CD4-positive, alpha-beta T cell treated with Interleukin-1 beta for 1 hour (primary cell): ENCODE measurements around the gene ANKK1.

ENCODE experiments used
- DNase-seq, 2 donors: peaks; one replicate each; pipeline ENCODE4 v3.0.0-alpha.2; 2020 to 2022

Gene ANKK1

GRCh38 chr11:113377681-113378412 lies 9.7 kb upstream of the ANKK1 start:
- no peak for DNase-seq

GRCh38 chr11:113378692-113379091 lies 8.9 kb upstream of the ANKK1 start:
- DNase-seq, result no peak

- no peak for DNase-seq
These were observed 5.5 kb upstream of the ANKK1 start for GRCh38 chr11:113382121-113382520.

- DNase-seq, result no peak
These were observed 3.0 kb upstream of the ANKK1 start for GRCh38 chr11:113384551-113384950.

DNA sequence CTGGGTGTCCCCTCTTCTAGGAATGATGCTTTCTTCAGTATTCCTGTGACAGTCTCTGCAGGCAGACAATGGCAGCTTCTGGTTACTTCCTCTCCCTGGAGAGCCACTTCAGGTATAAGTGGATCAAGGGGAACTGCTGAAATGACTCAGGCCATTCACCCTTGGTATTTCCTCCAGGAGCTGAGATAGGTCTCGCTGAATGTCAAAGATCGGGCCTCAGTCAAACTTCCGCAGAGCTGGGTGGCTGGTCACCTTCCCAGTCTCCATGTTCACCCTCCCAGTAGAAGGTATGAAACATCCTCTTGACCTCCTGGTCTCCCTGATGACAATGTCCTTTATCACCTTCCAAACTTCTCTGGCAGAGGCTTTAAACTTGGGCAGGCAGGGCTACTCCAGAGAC lies 1.8 kb upstream of the ANKK1 start:
- DNase-seq, result no peak

- no peak for DNase-seq
These were observed 713 bp upstream of the ANKK1 start for GRCh38 chr11:113386866-113387265.

- DNase-seq, result no peak
These were observed 1.7 kb downstream of the ANKK1 start for GRCh38 chr11:113389272-113389671.

DNA sequence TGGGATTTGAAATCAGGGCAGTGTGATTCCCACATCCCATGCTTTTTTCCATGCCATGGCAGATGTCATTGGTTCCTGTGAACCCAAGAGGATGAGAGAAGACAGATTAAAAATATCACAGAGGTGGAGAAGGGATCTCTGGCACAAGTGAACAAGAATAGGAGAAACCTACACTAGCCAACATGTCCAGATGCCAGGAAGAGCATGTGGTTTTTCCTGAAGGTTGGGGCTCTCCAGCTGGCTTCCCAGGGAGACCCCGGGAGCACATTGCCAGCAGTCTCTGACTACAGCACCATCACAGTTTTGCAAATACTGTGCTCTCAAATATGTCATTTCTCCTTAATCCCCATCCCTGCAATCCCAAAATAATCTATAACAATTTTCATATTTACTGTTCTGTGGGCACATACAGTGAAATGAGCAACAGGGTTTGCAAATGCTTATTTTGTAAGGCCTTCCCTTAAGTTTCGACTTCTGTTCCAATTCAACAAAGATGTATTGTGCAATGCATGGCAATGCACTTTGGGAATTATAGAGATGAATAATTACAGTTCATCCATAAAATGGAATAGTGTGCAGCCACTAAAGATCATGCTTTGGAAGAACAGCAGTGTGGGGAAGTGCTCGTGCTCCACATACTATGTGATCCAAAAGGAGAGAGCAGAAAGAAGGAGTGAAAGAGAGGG lies 4.8 kb downstream of the ANKK1 start:
- no peak for DNase-seq

- DNase-seq, result no peak
These were observed 6.0 kb downstream of the ANKK1 start for GRCh38 chr11:113393501-113393985.

DNA sequence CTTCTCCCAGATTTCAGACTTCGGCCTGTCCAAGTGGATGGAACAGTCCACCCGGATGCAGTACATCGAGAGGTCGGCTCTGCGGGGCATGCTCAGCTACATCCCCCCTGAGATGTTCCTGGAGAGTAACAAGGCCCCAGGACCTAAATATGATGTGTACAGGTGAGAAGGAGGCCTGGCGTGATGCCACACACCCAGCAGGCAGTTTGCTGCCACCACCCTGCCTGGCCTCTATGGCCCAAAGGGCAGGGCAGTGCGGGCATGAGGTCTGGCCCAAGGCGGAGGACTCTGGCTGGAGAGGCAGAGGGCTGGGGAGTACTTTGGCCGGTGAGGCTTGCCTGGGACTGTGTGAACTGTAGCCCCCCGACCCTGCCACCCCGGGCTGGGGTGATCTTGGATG lies 7.3 kb downstream of the ANKK1 start:
- no peak for DNase-seq

DNA sequence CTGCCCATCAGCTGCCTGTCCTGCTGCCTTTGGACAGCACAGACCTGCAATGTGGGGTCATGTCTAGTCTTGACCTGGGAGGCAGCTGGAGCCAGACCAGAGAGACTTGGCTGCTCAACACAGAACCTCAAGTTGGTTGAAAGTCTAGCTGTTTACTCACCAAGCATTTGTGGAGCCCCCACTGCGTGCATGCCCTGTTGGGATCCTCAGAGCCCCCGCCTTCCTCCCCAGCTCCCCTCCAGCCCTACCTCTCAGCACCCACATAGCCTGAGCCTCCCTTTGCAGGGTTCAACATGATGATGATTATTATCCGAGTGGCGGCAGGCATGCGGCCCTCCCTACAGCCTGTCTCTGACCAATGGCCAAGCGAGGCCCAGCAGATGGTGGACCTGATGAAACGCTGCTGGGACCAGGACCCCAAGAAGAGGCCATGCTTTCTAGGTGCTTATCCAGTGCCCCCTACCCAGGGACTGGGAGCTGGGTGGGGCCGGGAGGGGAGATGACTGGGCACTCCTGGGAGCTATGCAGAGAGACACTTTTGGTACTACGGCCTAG lies 8.3 kb downstream of the ANKK1 start:
- no peak for DNase-seq

GRCh38 chr11:113396690-113397089 lies 9.1 kb downstream of the ANKK1 start:
- DNase-seq, result no peak

DNA sequence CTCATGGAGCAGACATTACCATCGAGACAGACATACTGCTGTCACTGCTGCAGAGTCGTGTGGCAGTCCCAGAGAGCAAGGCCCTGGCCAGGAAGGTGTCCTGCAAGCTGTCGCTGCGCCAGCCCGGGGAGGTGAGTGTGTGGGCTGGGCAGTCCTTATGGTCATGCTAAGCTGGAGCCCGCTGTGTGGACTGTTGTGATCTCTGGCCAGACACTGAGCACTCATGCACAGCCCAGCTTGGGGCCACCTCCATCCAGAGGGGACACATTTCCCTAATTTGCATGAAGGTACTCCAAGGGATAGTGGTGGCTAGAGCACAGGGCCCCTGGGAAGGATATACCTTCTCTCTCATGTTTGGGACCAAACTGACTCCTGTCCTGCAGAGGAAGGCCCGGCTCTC lies 9.6 kb downstream of the ANKK1 start:
- DNase-seq, result no peak

GRCh38 chr11:113397821-113398220 lies 10.2 kb downstream of the ANKK1 start:
- no peak for DNase-seq

GRCh38 chr11:113398669-113399430 lies 11.3 kb downstream of the ANKK1 start:
- DNase-seq, result no peak

- DNase-seq, result no peak
These were observed 13.2 kb downstream of the ANKK1 start for GRCh38 chr11:113400631-113401230.

DNA sequence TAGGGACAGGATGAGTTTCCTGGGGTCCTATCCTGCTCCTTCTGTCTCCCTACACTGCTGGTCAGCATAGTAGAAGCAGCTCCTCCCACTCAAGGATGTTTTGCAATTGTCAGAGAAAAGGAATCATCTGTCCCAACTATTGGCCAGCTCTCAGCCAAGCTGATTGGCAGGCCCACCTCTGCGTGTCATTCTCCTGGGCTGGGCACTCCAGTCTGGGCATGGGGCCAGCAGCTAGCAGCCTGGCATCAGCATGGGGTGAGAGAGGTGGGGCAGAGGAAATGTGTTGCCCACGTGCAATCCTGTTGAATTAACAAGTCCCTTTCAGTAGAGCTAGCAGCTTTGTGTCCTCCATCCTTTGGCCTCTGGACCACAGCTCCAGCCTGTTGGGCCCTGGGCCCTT lies 14.1 kb downstream of the ANKK1 start:
- no peak for DNase-seq

- DNase-seq, result no peak
These were observed 17.4 kb downstream of the ANKK1 start for GRCh38 chr11:113404859-113405430.

- DNase-seq, result no peak
These were observed 18.3 kb downstream of the ANKK1 start for GRCh38 chr11:113405724-113406478.

GRCh38 chr11:113407163-113407562 lies 19.6 kb downstream of the ANKK1 start:
- no peak for DNase-seq

DNA sequence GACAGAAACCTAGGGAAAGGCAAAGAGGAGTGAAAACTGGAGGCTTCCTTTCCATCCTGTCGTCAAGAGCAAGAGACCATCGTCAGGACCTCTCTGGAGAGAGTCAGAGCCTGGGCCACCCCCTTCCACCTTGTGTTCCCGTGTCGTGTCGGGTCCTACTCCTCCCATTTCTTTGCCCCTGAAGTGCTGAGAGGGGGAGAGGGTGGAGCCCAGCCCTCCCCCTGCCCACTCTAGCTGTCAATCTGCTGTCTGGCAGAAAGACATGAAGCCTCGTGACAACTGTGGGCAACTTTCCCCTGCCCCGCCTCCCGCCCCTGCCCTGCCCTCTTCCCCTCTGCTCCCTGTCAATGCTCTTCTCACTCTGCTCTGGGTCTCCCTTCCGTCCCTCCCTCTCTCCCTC lies 20.6 kb downstream of the ANKK1 start:
- no peak for DNase-seq

GRCh38 chr11:113408887-113409286 lies 21.3 kb downstream of the ANKK1 start:
- no peak for DNase-seq
